NCI-H2029 treated with DMSO at 0.1 percent for 48 hours (cell line): ENCODE measurements around the gene CCN6.

Source experiments
- DNase-seq: peaks from one replicate; lab custom pipeline; 2025; lab: John Stamatoyannopoulos, UW

Gene CCN6

DNA sequence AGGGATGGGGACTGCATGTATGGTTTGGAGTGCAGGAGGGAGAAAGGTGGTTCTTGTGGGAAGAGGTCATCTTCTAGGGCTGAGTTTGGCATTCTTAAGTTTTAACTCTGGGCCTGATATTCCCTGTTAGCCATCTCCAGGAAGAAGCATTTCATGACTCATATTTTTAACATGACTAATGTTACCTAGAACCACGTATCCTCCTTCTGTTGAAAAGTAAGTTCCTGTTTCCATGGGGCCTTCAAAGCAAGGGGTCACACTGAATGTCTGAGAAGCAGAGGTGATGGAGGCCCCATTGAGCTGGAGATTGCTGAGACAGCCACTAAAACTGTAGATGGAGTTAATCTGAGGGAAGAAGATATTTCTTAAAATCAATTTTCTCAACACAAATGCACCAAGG is 63.6 kb downstream of the CCN6 start:
- DNase-seq = no peak

- DNase-seq = no peak
Measured at GRCh38 chr6:112118034-112118433, 64.1 kb downstream of the CCN6 start.
